Endothelial cell of umbilical vein (primary cell): ENCODE data around the gene CPTP.

Source experiments
- CTCF ChIP-seq, 2 donors: IDR thresholded peaks; 1 replicate in 1 of 2; 2 replicates in 1 of 2; pipeline ENCODE4 v1.5.1; 2011; ENCODE audit warnings: low read length in 2 of 2, mild to moderate bottlenecking in 2 of 2, moderate library complexity in 2 of 2, control low read depth in 1 of 2, inconsistent platforms in 1 of 2, low read depth in 1 of 2; ENCODE audit not compliant: insufficient read depth in 1 of 2; ENCODE audit errors: extremely low read depth in 1 of 2
- GATA2 ChIP-seq: IDR thresholded peaks from 2 replicates; pipeline ENCODE4 v1.7.0; 2011; ENCODE audit warnings: low read depth, mild to moderate bottlenecking, moderate library complexity, mixed read lengths, low read length; ENCODE audit not compliant: insufficient read length, insufficient read depth
- POLR2AphosphoS5 ChIP-seq: IDR thresholded peaks from 2 replicates; pipeline ENCODE4 v1.6.1; 2012; ENCODE audit warnings: low read depth, mild to moderate bottlenecking, control low read depth, low read length, moderate library complexity; ENCODE audit not compliant: insufficient read depth

DNA sequence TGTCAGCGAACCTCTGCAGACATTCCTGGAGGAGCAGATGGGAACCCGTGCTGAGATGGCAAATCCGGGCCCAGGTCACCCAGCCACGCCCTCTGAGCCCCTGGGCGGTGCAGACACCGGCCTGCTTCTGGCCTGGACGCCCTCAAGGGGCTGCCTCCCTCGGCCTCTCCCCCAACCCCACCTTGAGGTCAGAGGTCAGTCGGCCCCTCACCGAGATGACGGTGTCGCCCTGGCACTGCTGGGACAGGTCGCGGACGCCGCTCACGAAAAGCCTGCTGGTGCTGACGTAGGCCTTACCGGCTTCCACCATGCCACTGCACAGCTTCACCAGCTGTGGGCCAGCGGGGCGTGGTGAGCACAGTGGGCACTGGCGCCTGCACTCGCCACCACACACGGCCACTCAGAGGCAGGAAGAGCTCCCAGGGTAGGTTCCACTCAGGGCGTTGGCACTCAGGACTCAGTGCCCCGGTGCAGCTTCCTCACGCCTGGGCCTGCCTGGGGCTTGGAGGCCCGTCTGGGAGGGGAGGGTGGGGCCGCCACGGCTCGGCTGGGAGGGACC is 21.6 kb upstream of the CPTP start:
- no peak for TF ChIP-seq GATA2
- TF ChIP-seq CTCF (IDR thresholded peaks at IDR 0.05; ENCODE audit: extremely low read depth in 1 of 2, insufficient read depth in 1 of 2, low read depth in 1 of 2, low read length in 2 of 2), result no peak
- TF ChIP-seq POLR2AphosphoS5, result no peak
